OCI-LY7 (cell line): ENCODE data around the gene SNRPD2. TPM values are rescaled to one million over a fixed set of nuclear protein-coding genes. Genes with fewer than 3 reads are reported as not detected.

Experiments used
- BruUV-seq: library from RNA; stranded (reverse); fragments of 400-500 nt; replicated peaks from 2 replicates; lab custom pipeline; 2021; lab: Mats Ljungman, UMichigan
- CTCF ChIA-PET: fragments of 300-600 bp; sonication (Branson Sonifier 250); formaldehyde crosslinking; loops from one replicate; lab custom pipeline; 2022; ENCODE audit warnings: antibody characterized with exemption; ENCODE audit not compliant: unreplicated experiment; lab: Charles Lee
- POLR2A ChIA-PET: fragments of 300-600 bp; sonication (Branson Sonifier 250); formaldehyde crosslinking; loops from one replicate; lab custom pipeline; 2022; ENCODE audit warnings: antibody characterized with exemption; lab: Charles Lee
- DNase-seq: peaks from one replicate; pipeline ENCODE4 v3.0.0-alpha.2; 2015; ENCODE audit warnings: low spot score
- H2AFZ ChIP-seq: fragments of 200-600 bp; sonication (generic), shearing (Covaris generic); 2 replicates; pipeline ENCODE4 v1.6.1; 2014; ENCODE audit warnings: mild to moderate bottlenecking, antibody characterized with exemption, low read length, moderate library complexity
- H3K27ac ChIP-seq: fragments of 200-600 bp; sonication (generic); 2 replicates; pipeline ENCODE4 v1.5.1; 2014; ENCODE audit warnings: mixed run types, low read depth, mild to moderate bottlenecking, moderate library complexity, low read length, inconsistent platforms; ENCODE audit not compliant: poor library complexity, severe bottlenecking
- H3K36me3 ChIP-seq: fragments of 200-600 bp; sonication (generic); 2 replicates; pipeline ENCODE4 v1.6.1; 2014; ENCODE audit warnings: mild to moderate bottlenecking, antibody characterized with exemption, low read length, moderate library complexity, mixed read lengths; ENCODE audit not compliant: insufficient read depth
- H3K4me1 ChIP-seq: fragments of 200-600 bp; sonication (generic); 2 replicates; pipeline ENCODE4 v1.5.1; 2014; ENCODE audit warnings: mild to moderate bottlenecking, low read length; ENCODE audit not compliant: insufficient read depth, poor library complexity, severe bottlenecking
- H3K4me2 ChIP-seq: fragments of 200-600 bp; sonication (generic); 2 replicates; pipeline ENCODE4 v1.6.1; 2014; ENCODE audit warnings: mild to moderate bottlenecking, low read length
- H3K4me3 ChIP-seq: fragments of 200-600 bp; sonication (generic); 2 replicates; pipeline ENCODE4 v1.5.1; 2014; ENCODE audit warnings: mild to moderate bottlenecking, low read depth, low read length; ENCODE audit not compliant: poor library complexity, severe bottlenecking
- H3K79me2 ChIP-seq: fragments of 200-600 bp; sonication (generic); 2 replicates; pipeline ENCODE4 v1.6.1; 2016; ENCODE audit warnings: low read depth, mild to moderate bottlenecking, low read length, moderate library complexity, mixed read lengths; ENCODE audit not compliant: insufficient read depth
- H3K9me2 ChIP-seq: fragments of 200-600 bp; sonication (generic); 2 replicates; pipeline ENCODE4 v1.6.1; 2016; ENCODE audit warnings: mild to moderate bottlenecking, low read length, mixed read lengths; ENCODE audit not compliant: insufficient read depth
- H3K9me3 ChIP-seq: fragments of 200-600 bp; sonication (generic); 2 replicates; pipeline ENCODE4 v1.6.1; 2014; ENCODE audit warnings: mild to moderate bottlenecking, mixed run types, low read length, mixed read lengths
- H4K20me1 ChIP-seq: fragments of 200-600 bp; sonication (generic); 2 replicates; pipeline ENCODE4 v1.6.1; 2014; ENCODE audit warnings: mild to moderate bottlenecking, antibody characterized with exemption, low read length, moderate library complexity, mixed read lengths; ENCODE audit not compliant: insufficient read depth
- EZH2phosphoT487 ChIP-seq: fragments of 200-600 bp; sonication (generic); IDR thresholded peaks from 2 replicates; pipeline ENCODE4 v1.6.1; 2018; ENCODE audit warnings: low read depth, borderline replicate concordance, mild to moderate bottlenecking, mixed run types, antibody characterized with exemption, low read length, moderate library complexity, mixed read lengths
- intact Hi-C: fragments of 100-400 bp; cut with micrococcal nuclease; formaldehyde crosslinking; loops from one replicate; pipeline ENCODE4 v1.10.0; 2022; ENCODE audit not compliant: unreplicated experiment
- microRNA-seq: library from miRNA; unstranded; fragments of <30 nt; microRNA quantifications from one replicate; pipeline ENCODE4 v1.2.0, GENCODE V29; 2022; ENCODE audit warnings: borderline replicate concordance
- small RNA-seq: library from RNA; depleted of rRNA; stranded (forward); fragments of <200 nt; gene quantifications from one replicate; pipeline ENCODE3, GENCODE V24; 2014
- total RNA-seq, 2 experiments: library from RNA; depleted of rRNA in 1 of 2; stranded (reverse); fragments of >200 nt in 1 of 2; shearing (Covaris generic) in 1 of 2; gene quantifications; 2 replicates each; pipeline ENCODE4 v1.2.3, GENCODE V29; 2014 to 2022
- TF ChIP-seq, protein P1 (sequence below): fragments of 200-600 bp; sonication (generic); conservative IDR thresholded peaks from 2 replicates; pipeline ENCODE4 v1.5.1; 2014; ENCODE audit warnings: mild to moderate bottlenecking, antibody characterized with exemption, low read length, moderate library complexity, mixed read lengths

The SNRPD2 gene
- total RNA-seq, 2 experiments from 2014 or later: 523 to 774 TPM

DNA sequence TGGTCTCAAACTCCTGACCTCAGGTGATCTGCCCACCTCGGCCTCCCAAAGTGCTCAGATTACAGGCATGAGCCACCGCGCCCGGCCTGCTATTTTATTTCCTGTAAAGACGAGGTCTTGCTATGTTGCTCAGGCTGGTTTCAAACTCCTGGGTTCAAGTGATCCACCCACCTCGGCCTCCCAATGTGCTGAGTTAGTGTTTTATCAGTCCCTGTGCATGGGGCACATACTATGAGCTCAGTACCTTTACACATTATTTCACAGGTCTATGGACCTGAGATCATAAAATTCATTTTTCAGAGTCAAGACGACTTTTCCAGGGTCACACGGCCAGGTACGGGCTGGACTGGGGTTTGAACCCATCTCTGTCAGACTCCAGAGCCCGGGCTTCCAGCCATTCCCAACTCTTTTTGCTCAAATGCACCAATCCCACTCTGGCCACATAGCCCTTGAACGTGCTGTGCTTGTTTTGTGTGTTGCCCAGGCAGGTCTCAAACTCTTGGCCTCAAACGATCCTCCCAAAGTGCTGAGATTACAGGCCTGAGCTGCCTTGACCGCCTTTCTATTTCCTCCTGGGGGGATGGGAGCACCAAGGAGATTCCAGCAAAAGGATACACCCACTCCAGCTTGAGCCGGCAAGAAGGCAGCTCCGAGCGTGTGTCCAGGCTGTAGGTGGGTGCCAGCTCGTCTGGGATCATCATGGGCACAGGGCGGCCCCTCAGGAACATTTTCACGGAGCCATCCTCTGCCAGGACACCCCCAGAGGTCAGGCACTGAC lies 53.7 kb downstream of the SNRPD2 start:
- intact Hi-C loops: no loop called here
- H3K4me3 ChIP-seq: peak overlapping the region; percentile 75

More for the DNA sequence above, 53.7 kb downstream of the SNRPD2 start:
- TSS peak; percentile 45 for BruUV-seq
- CTCF ChIA-PET: no interaction called here
- Histone ChIP-seq H2AFZ (no peak overlapping the region), H4K20me1 (no peaks in the 10 kb centered on the region), H3K4me2 (peak overlapping the region; percentile 68), H3K36me3 (no peaks in the 10 kb centered on the region), H3K79me2 (no peaks in the 10 kb centered on the region), H3K9me3 (no peaks in the 10 kb centered on the region), H3K4me1 (peaks cover 41% of the 10 kb centered on the region), H3K9me2 (no peaks in the 10 kb centered on the region), H3K27ac (no peak overlapping the region)
- no peak for TF ChIP-seq EZH2phosphoT487
- TF ChIP-seq, protein P1, sequence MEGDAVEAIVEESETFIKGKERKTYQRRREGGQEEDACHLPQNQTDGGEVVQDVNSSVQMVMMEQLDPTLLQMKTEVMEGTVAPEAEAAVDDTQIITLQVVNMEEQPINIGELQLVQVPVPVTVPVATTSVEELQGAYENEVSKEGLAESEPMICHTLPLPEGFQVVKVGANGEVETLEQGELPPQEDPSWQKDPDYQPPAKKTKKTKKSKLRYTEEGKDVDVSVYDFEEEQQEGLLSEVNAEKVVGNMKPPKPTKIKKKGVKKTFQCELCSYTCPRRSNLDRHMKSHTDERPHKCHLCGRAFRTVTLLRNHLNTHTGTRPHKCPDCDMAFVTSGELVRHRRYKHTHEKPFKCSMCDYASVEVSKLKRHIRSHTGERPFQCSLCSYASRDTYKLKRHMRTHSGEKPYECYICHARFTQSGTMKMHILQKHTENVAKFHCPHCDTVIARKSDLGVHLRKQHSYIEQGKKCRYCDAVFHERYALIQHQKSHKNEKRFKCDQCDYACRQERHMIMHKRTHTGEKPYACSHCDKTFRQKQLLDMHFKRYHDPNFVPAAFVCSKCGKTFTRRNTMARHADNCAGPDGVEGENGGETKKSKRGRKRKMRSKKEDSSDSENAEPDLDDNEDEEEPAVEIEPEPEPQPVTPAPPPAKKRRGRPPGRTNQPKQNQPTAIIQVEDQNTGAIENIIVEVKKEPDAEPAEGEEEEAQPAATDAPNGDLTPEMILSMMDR: no peak
- POLR2A ChIA-PET: interaction anchor here (0.6 kb wide), 1 partner anchor 43 kb away, joined by 3 read pairs; no protein-coding TSS in a partner anchor
- DNase-seq: no peak

Small RNA genes within 50 kb of the gene (microRNA-seq; reads per million reads assigned to microRNA genes)
- 70.4 reads per million, percentile 52 among the genes with 10 or more reads in this experiment for gene MIR330
- gene MIR642A: not detected
- not detected for gene MIR642B

Small RNA genes within 50 kb of the gene (small RNA-seq; reads per million reads assigned to genes)
- gene MIR642A: not detected
- gene RN7SL836P: not detected

Other genes with a start within 250 kb of the SNRPD2 start
- 1.2 and 2.3 TPM in 2 replicates for gene FOSB, start 224.0 kb downstream of the SNRPD2 start, total RNA-seq (2014; rRNA removed; shearing (Covaris generic))
- 2.1 and 2.4 TPM in 2 replicates for gene FOSB, start 224.0 kb downstream of the SNRPD2 start, total RNA-seq (2022)
- 1.5 and 8.6 TPM in 2 replicates for gene RTN2, start 194.9 kb downstream of the SNRPD2 start, total RNA-seq (2014; rRNA removed; shearing (Covaris generic))
- gene RTN2, start 194.9 kb downstream of the SNRPD2 start, total RNA-seq (2022): 7.6 and 9.1 TPM in 2 replicates
- 1.4 and 1.6 TPM in 2 replicates for gene PPM1N, start 193.5 kb downstream of the SNRPD2 start, total RNA-seq (2014; rRNA removed; shearing (Covaris generic))
- gene PPM1N, start 193.5 kb downstream of the SNRPD2 start, total RNA-seq (2022): 2.8 and 2.9 TPM in 2 replicates
- gene VASP, start 184.5 kb downstream of the SNRPD2 start, total RNA-seq (2014; rRNA removed; shearing (Covaris generic)): 37.4 and 62.8 TPM in 2 replicates
- 39.6 and 51.6 TPM in 2 replicates for gene VASP, start 184.5 kb downstream of the SNRPD2 start, total RNA-seq (2022)
- gene OPA3, start 107.2 kb downstream of the SNRPD2 start, total RNA-seq (2014; rRNA removed; shearing (Covaris generic)): 4.4 and 5.8 TPM in 2 replicates
- 10.6 and 12.0 TPM in 2 replicates for gene OPA3, start 107.2 kb downstream of the SNRPD2 start, total RNA-seq (2022)
- gene GPR4, start 89.7 kb downstream of the SNRPD2 start, total RNA-seq (2014; rRNA removed; shearing (Covaris generic)): 0.38 TPM in 1 of 2 replicates, not detected in the other
- not detected in 2 replicates for gene GPR4, start 89.7 kb downstream of the SNRPD2 start, total RNA-seq (2022)
- 23.6 and 26.1 TPM in 2 replicates for gene EML2, start 52.6 kb downstream of the SNRPD2 start, total RNA-seq (2014; rRNA removed; shearing (Covaris generic))
- gene EML2, start 52.6 kb downstream of the SNRPD2 start, total RNA-seq (2022): 47.5 and 52.5 TPM in 2 replicates
- 6.6 and 7.9 TPM in 2 replicates for gene GIPR, start 23.7 kb downstream of the SNRPD2 start, total RNA-seq (2014; rRNA removed; shearing (Covaris generic))
- gene GIPR, start 23.7 kb downstream of the SNRPD2 start, total RNA-seq (2022): 23.3 and 24.6 TPM in 2 replicates
- gene QPCTL, start 713 bp upstream of the SNRPD2 start, total RNA-seq (2014; rRNA removed; shearing (Covaris generic)): 15.7 and 24.8 TPM in 2 replicates
- 25.1 and 26.3 TPM in 2 replicates for gene QPCTL, start 713 bp upstream of the SNRPD2 start, total RNA-seq (2022)
- 23.9 and 27.5 TPM in 2 replicates for gene FBXO46, start 38.9 kb upstream of the SNRPD2 start, total RNA-seq (2014; rRNA removed; shearing (Covaris generic))
- gene FBXO46, start 38.9 kb upstream of the SNRPD2 start, total RNA-seq (2022): 31.7 and 32.2 TPM in 2 replicates
- gene MEIOSIN, start 41.5 kb upstream of the SNRPD2 start, total RNA-seq (2014; rRNA removed; shearing (Covaris generic)): not detected in 2 replicates
- gene MEIOSIN, start 41.5 kb upstream of the SNRPD2 start, total RNA-seq (2022): not detected in 2 replicates
- 9.4 and 10.2 TPM in 2 replicates for gene SIX5, start 77.3 kb upstream of the SNRPD2 start, total RNA-seq (2014; rRNA removed; shearing (Covaris generic))
- 15.2 and 18.6 TPM in 2 replicates for gene SIX5, start 77.3 kb upstream of the SNRPD2 start, total RNA-seq (2022)
- gene DMPK, start 90.5 kb upstream of the SNRPD2 start, total RNA-seq (2014; rRNA removed; shearing (Covaris generic)): 12.8 and 14.9 TPM in 2 replicates
- gene DMPK, start 90.5 kb upstream of the SNRPD2 start, total RNA-seq (2022): 34.7 and 46.9 TPM in 2 replicates
- 27.1 and 43.2 TPM in 2 replicates for gene DMWD, start 100.9 kb upstream of the SNRPD2 start, total RNA-seq (2014; rRNA removed; shearing (Covaris generic))
- 44.0 and 57.3 TPM in 2 replicates for gene DMWD, start 100.9 kb upstream of the SNRPD2 start, total RNA-seq (2022)
- gene RSPH6A, start 123.4 kb upstream of the SNRPD2 start, total RNA-seq (2014; rRNA removed; shearing (Covaris generic)): 0.16 and 0.21 TPM in 2 replicates
- 0.63 and 0.72 TPM in 2 replicates for gene RSPH6A, start 123.4 kb upstream of the SNRPD2 start, total RNA-seq (2022)
- gene SYMPK, start 171.2 kb upstream of the SNRPD2 start, total RNA-seq (2014; rRNA removed; shearing (Covaris generic)): 84.4 and 116 TPM in 2 replicates
- gene SYMPK, start 171.2 kb upstream of the SNRPD2 start, total RNA-seq (2022): 118 and 133 TPM in 2 replicates
- gene FOXA3, start 172.4 kb upstream of the SNRPD2 start, total RNA-seq (2014; rRNA removed; shearing (Covaris generic)): not detected in 2 replicates
- gene FOXA3, start 172.4 kb upstream of the SNRPD2 start, total RNA-seq (2022): 0.57 TPM in 1 of 2 replicates, not detected in the other
- gene IRF2BP1, start 194.2 kb upstream of the SNRPD2 start, total RNA-seq (2014; rRNA removed; shearing (Covaris generic)): 47.4 and 53.5 TPM in 2 replicates
- 25.4 and 30.9 TPM in 2 replicates for gene IRF2BP1, start 194.2 kb upstream of the SNRPD2 start, total RNA-seq (2022)
- 5.2 and 5.3 TPM in 2 replicates for gene MYPOP, start 210.7 kb upstream of the SNRPD2 start, total RNA-seq (2014; rRNA removed; shearing (Covaris generic))
- 15.6 and 16.1 TPM in 2 replicates for gene MYPOP, start 210.7 kb upstream of the SNRPD2 start, total RNA-seq (2022)
- not detected in 2 replicates for gene NANOS2, start 222.8 kb upstream of the SNRPD2 start, total RNA-seq (2014; rRNA removed; shearing (Covaris generic))
- gene NANOS2, start 222.8 kb upstream of the SNRPD2 start, total RNA-seq (2022): not detected in 2 replicates